ENCODE data around the gene MMRN2. TPM values are rescaled to one million over a fixed set of nuclear protein-coding genes. Genes with fewer than 3 reads are reported as not detected.

Gene MMRN2
- polyA plus RNA-seq, 1 donor from 2014 or later, result 0.15 TPM

- Histone ChIP-seq H3K9me2 (ENCODE audit: insufficient read depth, low read length) (no peaks in the 10 kb centered on the region), H3K36me3 (ENCODE audit: insufficient read depth, low read length) (no peaks in the 10 kb centered on the region), H3K4me3 (ENCODE audit: low read length) (no peak overlapping the region), H3K4me2 (ENCODE audit: low read length) (no peak overlapping the region), H3K79me2 (replicated peaks; ENCODE audit: insufficient read depth, low read length) (no peaks in the 10 kb centered on the region), H3F3A (ENCODE audit: insufficient read depth, low read length, poor library complexity, severe bottlenecking) (no peaks in the 10 kb centered on the region), H3K9me3 (ENCODE audit: low read length) (no peaks in the 10 kb centered on the region), H3K27ac (ENCODE audit: low read length) (no peak overlapping the region), H2AFZ (ENCODE audit: low read depth, low read length) (no peak overlapping the region), H3K27me3 (ENCODE audit: insufficient read depth, low read depth, low read length) (no peaks in the 10 kb centered on the region), H4K20me1 (ENCODE audit: insufficient read depth) (no peaks in the 10 kb centered on the region), H3K9ac (ENCODE audit: low read length) (no peak overlapping the region)
- no peak for TF ChIP-seq SMC3 (conservative IDR thresholded peaks at IDR 0.05; ENCODE audit: poor library complexity)
- TF ChIP-seq EZH2 (IDR thresholded peaks at IDR 0.05; ENCODE audit: borderline replicate concordance, insufficient read depth, low read length, poor library complexity, severe bottlenecking), result no peak
- TF ChIP-seq RAD21 (conservative IDR thresholded peaks at IDR 0.05), result no peak
- no peak for TF ChIP-seq REST (IDR thresholded peaks at IDR 0.05; ENCODE audit: borderline replicate concordance)
Measured at GRCh38 chr10:86946213-86947155, 10.9 kb downstream of the MMRN2 start.

- H3K27ac ChIP-seq (ENCODE audit: low read length), result no peak overlapping the region
- TF ChIP-seq MXI1 (conservative IDR thresholded peaks at IDR 0.05; ENCODE audit: poor library complexity, severe bottlenecking) (no peak), EZH2 (IDR thresholded peaks at IDR 0.05; ENCODE audit: borderline replicate concordance, insufficient read depth, low read length, poor library complexity, severe bottlenecking) (no peak), TAF1 (IDR thresholded peaks at IDR 0.05; ENCODE audit: low read depth) (no peak), EP300 (conservative IDR thresholded peaks at IDR 0.05; ENCODE audit: poor library complexity, severe bottlenecking) (no peak), CTCF (IDR thresholded peaks at IDR 0.05; ENCODE audit: poor library complexity, severe bottlenecking) (no peak), SMC3 (conservative IDR thresholded peaks at IDR 0.05; ENCODE audit: poor library complexity) (no peak), POLR2AphosphoS5 (IDR thresholded peaks at IDR 0.05) (no peak), RAD21 (conservative IDR thresholded peaks at IDR 0.05) (no peak), REST (IDR thresholded peaks at IDR 0.05; ENCODE audit: borderline replicate concordance) (no peak)
- no peaks in the 10 kb centered on the region for H3K9me3 ChIP-seq (ENCODE audit: low read length)
- H3K9me2 ChIP-seq (ENCODE audit: insufficient read depth, low read length), result no peaks in the 10 kb centered on the region
- no peaks in the 10 kb centered on the region for H4K20me1 ChIP-seq (ENCODE audit: insufficient read depth)
- H3K4me3 ChIP-seq (ENCODE audit: low read length), result no peak overlapping the region
- H3F3A ChIP-seq (ENCODE audit: insufficient read depth, low read length, poor library complexity, severe bottlenecking), result no peaks in the 10 kb centered on the region
- no peak overlapping the region for H3K9ac ChIP-seq (ENCODE audit: low read length)
- no peaks in the 10 kb centered on the region for H3K36me3 ChIP-seq (ENCODE audit: insufficient read depth, low read length)
- H2AFZ ChIP-seq (ENCODE audit: low read depth, low read length), result no peak overlapping the region
- H3K27me3 ChIP-seq (ENCODE audit: insufficient read depth, low read depth, low read length), result no peaks in the 10 kb centered on the region
- no peaks in the 10 kb centered on the region for H3K79me2 ChIP-seq (replicated peaks; ENCODE audit: insufficient read depth, low read length)
- H3K4me2 ChIP-seq (ENCODE audit: low read length), result no peak overlapping the region
Measured at GRCh38 chr10:86945361-86946212, 11.8 kb downstream of the MMRN2 start.
